ENCODE data around the gene PTPRN.
"Not testable (repeated sequence)": the region's sequence is repeated elsewhere in the genome, so short reads cannot be mapped to it uniquely, and the experiment has no call there.

The PTPRN gene

GRCh38 chr2:219261024-219261855, 48.0 kb downstream of the PTPRN start:
- Histone ChIP-seq H3K79me2 (ENCODE audit: insufficient read depth, low read length) (no peaks in the 10 kb centered on the region), H3K9me2 (replicated peaks; ENCODE audit: low read depth, low read length) (no peaks in the 10 kb centered on the region), H3K4me3 (ENCODE audit: low read length, poor library complexity, severe bottlenecking) (no peak overlapping the region), H3K4me1 (ENCODE audit: insufficient read depth, low read length, poor library complexity, severe bottlenecking) (peaks cover 4% of the 10 kb centered on the region), H4K20me1 (ENCODE audit: insufficient read depth, low read length, poor library complexity, severe bottlenecking) (no peaks in the 10 kb centered on the region), H3K9me3 (ENCODE audit: insufficient read depth, low read depth, low read length) (no peaks in the 10 kb centered on the region), H2AFZ (ENCODE audit: low read length) (no peak overlapping the region), H3K9ac (ENCODE audit: low read depth, low read length, poor library complexity, severe bottlenecking) (no peak overlapping the region), H3K36me3 (ENCODE audit: insufficient read depth, low read length) (no peaks in the 10 kb centered on the region), H3F3A (ENCODE audit: low read depth) (no peaks in the 10 kb centered on the region), H3K27me3 (ENCODE audit: insufficient read depth, low read length, poor library complexity, severe bottlenecking) (no peaks in the 10 kb centered on the region), H3K4me2 (ENCODE audit: low read depth, low read length, poor library complexity, severe bottlenecking) (no peak overlapping the region)
- TF ChIP-seq CTCF (conservative IDR thresholded peaks at IDR 0.05; ENCODE audit: low read length) (no peak), EZH2phosphoT487 (IDR thresholded peaks at IDR 0.05; ENCODE audit: borderline replicate concordance) (no peak)

- H2AFZ ChIP-seq (ENCODE audit: low read length); H3K4me3 ChIP-seq (ENCODE audit: low read length, poor library complexity, severe bottlenecking); H3K36me3 ChIP-seq (ENCODE audit: insufficient read depth, low read length); H3K79me2 ChIP-seq (ENCODE audit: insufficient read depth, low read length); H3K9me3 ChIP-seq (ENCODE audit: insufficient read depth, low read depth, low read length); H3K9me2 ChIP-seq (replicated peaks; ENCODE audit: low read depth, low read length); H4K20me1 ChIP-seq (ENCODE audit: insufficient read depth, low read length, poor library complexity, severe bottlenecking); H3F3A ChIP-seq (ENCODE audit: low read depth); H3K4me2 ChIP-seq (ENCODE audit: low read depth, low read length, poor library complexity, severe bottlenecking); H3K9ac ChIP-seq (ENCODE audit: low read depth, low read length, poor library complexity, severe bottlenecking): not testable (repeated sequence)
- H3K4me1 ChIP-seq (ENCODE audit: insufficient read depth, low read length, poor library complexity, severe bottlenecking) = peaks cover 11% of the 10 kb centered on the region
- peaks cover 22% of the 10 kb centered on the region for H3K27me3 ChIP-seq (ENCODE audit: insufficient read depth, low read length, poor library complexity, severe bottlenecking)
These were observed 50.3 kb downstream of the PTPRN start for GRCh38 chr2:219258942-219259341.

- no peak overlapping the region for H3K9ac ChIP-seq (ENCODE audit: low read depth, low read length, poor library complexity, severe bottlenecking)
- H4K20me1 ChIP-seq (ENCODE audit: insufficient read depth, low read length, poor library complexity, severe bottlenecking) = no peaks in the 10 kb centered on the region
- no peaks in the 10 kb centered on the region for H3K36me3 ChIP-seq (ENCODE audit: insufficient read depth, low read length)
- no peak for TF ChIP-seq CTCF (conservative IDR thresholded peaks at IDR 0.05; ENCODE audit: low read length)
- no peak for TF ChIP-seq EZH2phosphoT487 (IDR thresholded peaks at IDR 0.05; ENCODE audit: borderline replicate concordance)
- H3K9me3 ChIP-seq (ENCODE audit: insufficient read depth, low read depth, low read length) = no peaks in the 10 kb centered on the region
- peak overlapping the region; percentile 73 for H3K4me3 ChIP-seq (ENCODE audit: low read length, poor library complexity, severe bottlenecking)
- H3F3A ChIP-seq (ENCODE audit: low read depth) = no peaks in the 10 kb centered on the region
- peaks cover 45% of the 10 kb centered on the region for H3K27me3 ChIP-seq (ENCODE audit: insufficient read depth, low read length, poor library complexity, severe bottlenecking)
- no peaks in the 10 kb centered on the region for H3K79me2 ChIP-seq (ENCODE audit: insufficient read depth, low read length)
- H3K4me1 ChIP-seq (ENCODE audit: insufficient read depth, low read length, poor library complexity, severe bottlenecking) = peaks cover 33% of the 10 kb centered on the region
- peak overlapping the region; percentile 42 for H2AFZ ChIP-seq (ENCODE audit: low read length)
- no peaks in the 10 kb centered on the region for H3K9me2 ChIP-seq (replicated peaks; ENCODE audit: low read depth, low read length)
- H3K4me2 ChIP-seq (ENCODE audit: low read depth, low read length, poor library complexity, severe bottlenecking) = peak overlapping the region; percentile 85
These were observed 54.5 kb downstream of the PTPRN start for GRCh38 chr2:219254590-219255201.
